ENCODE results near the gene ATG16L1. TPM values are rescaled to one million over a fixed set of nuclear protein-coding genes. Genes with fewer than 3 reads are reported as not detected.

ATG16L1 gene
- total RNA-seq, result 21.1 and 23.0 TPM in 2 replicates

GRCh38 chr2:233251306-233252116, at the start of gene ATG16L1:
Gene ATG16L1 (plus strand): TSS chr2:233251673. CDS start chr2:233251828, 155 bp downstream.

GRCh38 chr2:233307565-233307964, 56.1 kb downstream of the ATG16L1 start, which contains the start of gene SAG:
Gene SAG (plus strand): TSS chr2:233307816. CDS start chr2:233309190, 1,374 bp downstream.

Small RNA genes lying within 50 kb of the gene (small RNA-seq; reads per million reads assigned to genes)
- gene RN7SL32P (not detected), gene SCARNA5 (73.1 reads per million, percentile 98 among the genes with 10 or more reads in this experiment), gene SCARNA6 (7.5 reads per million, percentile 86 among the genes with 10 or more reads in this experiment)

Other genes with a start within 250 kb of the ATG16L1 start
- gene NGEF, start 238.4 kb upstream of the ATG16L1 start, total RNA-seq, result 2.1 TPM in 1 of 2 replicates, not detected in the other
- gene NEU2, start 219.0 kb upstream of the ATG16L1 start, total RNA-seq, result not detected in 2 replicates
- 0.36 and 0.49 TPM in 2 replicates for gene INPP5D, start 191.3 kb upstream of the ATG16L1 start, total RNA-seq
- gene SAG, start 56.1 kb downstream of the ATG16L1 start, total RNA-seq, result not detected in 2 replicates
- gene DGKD, start 102.8 kb downstream of the ATG16L1 start, total RNA-seq, result 10.1 and 11.0 TPM in 2 replicates

All from hair follicle dermal papilla cell (primary cell).